Activated CD8-positive, alpha-beta memory T cell treated with anti-CD3 and anti-CD28 coated beads for 24 hours (primary cell): Measurements from ENCODE around the gene NUP37.
A peak's percentile ranks its signal among the peaks of the same experiment; 100 is the strongest.
"Not testable (repeated sequence)": the region's sequence is repeated elsewhere in the genome, so short reads cannot be mapped to it uniquely, and the experiment has no call there.

Experiments
- DNase-seq: peaks from one replicate; pipeline ENCODE4 v3.0.0-alpha.2; 2020

The NUP37 gene

GRCh38 chr12:102089228-102089835 lies 30.6 kb downstream of the NUP37 start:
- DNase-seq = not testable (repeated sequence)

DNA sequence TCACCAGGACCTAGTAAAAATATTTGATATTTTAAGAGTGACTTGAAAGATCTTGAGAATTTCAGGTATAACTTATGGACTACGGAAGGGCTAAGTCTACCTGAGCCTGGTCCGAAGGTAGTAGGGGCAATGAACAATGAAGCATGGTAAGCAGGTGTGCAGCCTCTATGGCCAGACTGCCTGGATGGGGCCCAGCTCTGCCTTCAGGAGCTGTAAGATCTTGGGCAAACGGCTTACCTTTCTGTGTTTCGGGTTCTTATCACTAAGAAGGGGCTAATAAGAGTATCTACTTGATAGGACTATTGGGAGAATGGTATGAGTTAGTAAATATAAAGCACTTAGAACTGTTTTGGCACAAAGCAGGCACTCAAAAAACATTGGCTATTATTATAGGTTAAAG lies 39.1 kb downstream of the NUP37 start:
- no peak for DNase-seq

DNA sequence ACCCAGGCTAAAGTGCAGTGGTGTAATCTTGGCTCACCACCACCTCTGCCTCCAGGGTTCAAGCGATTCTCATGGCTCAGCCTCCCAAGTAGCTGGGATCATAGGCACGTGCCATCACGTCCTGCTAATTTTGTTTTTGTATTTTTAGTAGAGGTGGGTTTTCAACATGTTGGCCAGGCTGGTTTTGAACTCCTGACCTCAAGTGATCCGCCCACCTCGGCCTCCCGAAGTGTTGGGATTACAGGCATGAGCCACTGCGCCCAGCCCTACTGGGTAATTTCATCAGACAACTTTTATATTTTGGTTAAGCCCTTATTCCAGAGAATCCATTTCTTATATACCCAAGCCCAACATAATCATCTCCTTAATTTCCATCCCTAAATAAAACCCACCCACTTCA lies 47.8 kb downstream of the NUP37 start:
- DNase-seq = not testable (repeated sequence)

DNA sequence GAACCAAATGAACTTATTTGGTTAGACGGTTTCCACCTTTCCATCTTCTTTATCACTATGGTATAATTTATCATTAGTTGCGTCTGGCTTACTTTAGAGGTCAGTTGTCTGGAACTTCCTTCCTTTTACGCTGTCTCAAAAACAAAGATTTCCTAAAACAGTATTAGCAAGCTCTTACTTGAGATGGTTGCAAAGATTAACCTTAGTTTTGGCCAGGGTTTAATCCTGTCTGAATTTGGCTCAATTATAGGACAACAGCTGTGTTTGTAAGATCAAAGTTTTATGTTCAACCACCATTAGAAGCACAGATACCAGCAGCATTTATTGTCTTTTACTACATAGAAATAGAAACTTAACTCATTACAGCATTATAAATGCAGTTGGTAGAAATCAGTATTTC lies 50.2 kb downstream of the NUP37 start:
- DNase-seq = no peak

DNA sequence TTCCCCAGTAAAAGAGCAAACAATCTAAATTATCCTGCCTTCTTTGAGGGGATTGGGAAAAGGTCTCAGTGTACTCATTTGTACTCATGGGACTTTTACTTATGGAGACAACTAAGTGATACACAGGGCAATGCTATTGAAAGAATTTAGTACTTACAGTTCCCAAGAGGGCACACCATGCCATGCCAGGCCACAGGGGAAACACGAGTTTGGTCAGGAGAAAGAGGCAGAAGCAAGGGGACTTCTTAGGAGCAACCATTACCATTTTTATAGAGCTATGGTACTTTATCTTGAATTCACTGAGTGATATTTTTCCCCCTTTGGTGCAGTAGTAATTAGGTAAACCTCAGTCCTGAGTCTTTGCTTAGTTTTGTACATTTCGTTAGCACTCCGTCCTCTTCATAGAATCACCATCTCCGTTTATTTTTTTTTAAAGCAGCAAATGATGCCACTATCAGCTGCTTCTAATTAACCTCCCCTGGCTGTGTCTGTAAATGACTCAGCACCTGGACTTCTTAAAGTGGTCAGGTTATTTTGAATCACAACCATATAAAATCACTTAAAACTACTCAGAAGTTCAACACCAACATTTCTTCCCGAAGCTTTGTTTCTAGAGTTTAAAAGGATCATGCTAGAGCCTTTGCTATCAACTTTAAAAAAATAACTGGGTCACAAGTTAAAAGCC lies 52.2 kb downstream of the NUP37 start:
- DNase-seq = no peak

DNA sequence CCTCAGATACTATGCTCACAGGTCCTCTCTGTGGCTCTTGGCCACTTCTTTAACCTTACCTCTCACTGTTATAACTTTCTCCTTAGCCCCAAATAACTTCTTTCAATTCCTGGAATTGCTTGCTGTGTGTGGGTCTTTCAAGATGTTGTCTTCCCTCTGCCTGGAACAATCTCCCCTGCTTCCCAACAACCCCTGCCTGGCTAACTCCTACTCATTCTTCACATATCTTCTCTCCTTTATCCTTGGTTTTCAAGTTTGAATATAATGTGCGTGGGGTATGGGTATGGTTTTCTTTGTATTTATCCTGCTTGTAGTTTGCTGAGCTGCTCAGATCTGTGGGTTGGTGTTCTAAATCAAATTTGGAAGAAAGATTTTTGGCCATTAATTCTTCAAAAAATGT lies 55.4 kb downstream of the NUP37 start:
- DNase-seq = no peak

- no peak for DNase-seq
These were observed 56.8 kb downstream of the NUP37 start for GRCh38 chr12:102063069-102063468.

DNA sequence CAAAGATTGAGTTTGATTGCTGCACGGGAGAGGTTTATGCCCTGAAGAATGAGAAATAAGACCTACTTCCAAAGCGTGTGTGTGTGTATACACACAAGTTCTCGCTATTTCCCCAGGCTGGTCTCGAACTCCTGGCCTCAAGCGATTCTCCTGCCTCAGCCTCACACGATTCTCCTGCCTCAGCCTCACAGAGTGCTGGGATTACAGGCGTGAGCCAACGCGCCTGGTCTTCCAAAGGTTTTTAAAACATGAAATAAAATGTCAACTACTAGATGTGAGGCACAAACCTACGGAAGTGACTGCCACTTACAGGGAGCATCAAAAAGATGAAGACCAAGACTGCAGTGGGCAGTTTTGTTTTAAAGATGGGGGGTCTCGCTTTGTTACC lies 57.5 kb downstream of the NUP37 start:
- DNase-seq = no peak

GRCh38 chr12:102061560-102062418 lies 58.1 kb downstream of the NUP37 start, which contains the start of gene WASHC3:
Gene WASHC3 (minus strand): TSS chr12:102061991. CDS start chr12:102061962, 29 bp downstream.
- DNase-seq = peak; percentile 96

GRCh38 chr12:102061096-102061559 lies 58.8 kb downstream of the NUP37 start:
- DNase-seq = no peak

GRCh38 chr12:102059343-102059742 lies 60.6 kb downstream of the NUP37 start:
- no peak for DNase-seq

DNA sequence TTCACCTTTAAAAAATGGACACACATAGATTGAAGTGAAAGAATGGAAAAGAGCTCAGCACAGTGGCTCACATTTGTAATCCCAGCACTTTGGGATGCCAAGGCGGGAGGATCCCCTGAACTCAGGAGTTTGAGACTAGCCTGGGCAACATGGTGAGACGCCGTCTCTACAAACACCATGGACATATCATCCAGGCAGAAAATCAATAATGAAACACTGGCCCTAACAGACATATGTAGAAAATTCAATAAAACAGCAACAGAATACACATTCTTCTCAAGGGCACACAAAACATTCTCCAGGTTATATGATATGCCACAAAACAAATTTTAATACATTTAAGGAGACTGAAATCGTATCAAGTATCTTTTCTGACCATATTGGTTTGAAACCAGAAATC lies 65.6 kb downstream of the NUP37 start:
- DNase-seq = no peak

DNA sequence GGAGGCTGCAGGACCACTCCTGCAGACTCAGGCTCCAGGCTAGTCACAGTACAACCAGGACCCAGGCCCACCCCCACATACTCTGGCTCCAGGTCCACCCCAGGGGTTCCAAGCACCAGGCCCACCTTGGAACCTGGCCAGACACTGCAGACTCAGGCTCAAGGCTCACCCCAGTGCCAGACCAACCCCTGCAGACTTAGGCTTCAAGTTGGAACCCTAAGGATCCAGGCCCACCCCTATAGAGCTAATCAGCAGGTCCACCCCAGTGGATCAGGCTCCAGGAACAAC lies 66.9 kb downstream of the NUP37 start:
- no peak for DNase-seq

GRCh38 chr12:102052192-102053061 lies 67.5 kb downstream of the NUP37 start:
- no peak for DNase-seq

DNA sequence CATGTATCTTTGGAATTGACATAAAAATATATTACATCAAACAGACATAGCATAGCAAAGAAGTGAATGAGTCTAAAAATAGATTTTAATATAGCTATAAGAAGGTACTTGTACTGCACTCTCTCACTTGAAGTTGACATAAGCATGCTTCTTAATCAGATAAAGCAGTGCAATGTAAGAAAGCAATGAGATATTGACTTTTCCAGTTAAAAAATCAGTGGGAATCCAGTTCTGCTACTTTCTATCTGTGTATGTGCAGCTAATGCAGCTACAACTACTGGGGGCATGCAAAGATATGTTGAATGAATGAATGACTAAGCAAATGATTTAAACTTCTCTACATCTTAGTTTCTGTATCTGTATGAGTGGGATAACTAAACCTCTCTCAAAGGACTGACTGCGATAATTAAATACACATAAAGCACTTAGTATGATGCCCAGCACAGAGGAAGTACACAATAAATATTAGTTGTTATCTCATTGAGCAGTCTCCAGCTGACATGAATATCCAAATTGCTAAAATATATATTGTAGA lies 68.4 kb downstream of the NUP37 start:
- no peak for DNase-seq

- no peak for DNase-seq
These were observed 69.1 kb downstream of the NUP37 start for GRCh38 chr12:102050660-102051430.

DNA sequence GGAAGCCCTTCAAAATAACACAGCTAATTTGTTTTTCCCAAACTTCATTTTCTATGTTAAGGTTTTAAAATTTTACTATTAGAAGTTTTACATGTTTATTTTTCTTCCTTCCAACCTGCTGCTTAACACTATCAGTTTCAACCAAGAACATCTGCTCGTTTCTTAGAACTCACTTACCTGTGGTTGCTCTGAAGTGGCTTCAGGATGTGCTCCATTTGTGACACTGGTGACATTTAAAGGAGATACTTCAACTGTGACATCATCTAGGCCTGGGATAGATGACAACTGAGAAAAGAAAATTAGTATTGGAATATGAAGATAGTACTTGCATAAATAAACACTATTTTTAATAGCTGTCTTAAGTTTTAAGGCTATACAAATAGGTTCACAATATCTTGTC lies 76.0 kb downstream of the NUP37 start:
- DNase-seq = no peak

GRCh38 chr12:102033991-102034745 lies 85.7 kb downstream of the NUP37 start:
- DNase-seq = no peak

DNA sequence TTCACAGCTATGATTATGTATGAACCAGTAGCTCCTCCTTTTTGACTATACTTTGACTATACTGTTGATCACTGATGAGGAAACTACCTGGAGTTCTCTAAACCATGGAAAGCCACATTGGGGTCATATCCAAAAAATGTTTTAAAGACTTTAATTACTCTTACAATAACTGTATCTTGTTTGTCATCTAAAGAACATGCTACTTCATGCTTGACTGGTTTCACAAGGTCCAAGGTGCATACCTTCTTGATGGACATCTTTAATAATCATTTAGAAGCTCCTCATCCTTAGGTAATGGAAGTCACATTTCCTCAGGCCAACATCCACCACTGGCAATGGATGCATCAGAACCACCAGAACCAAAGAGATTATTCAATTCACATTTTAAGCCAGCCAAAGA lies 88.1 kb downstream of the NUP37 start:
- DNase-seq = no peak

DNA sequence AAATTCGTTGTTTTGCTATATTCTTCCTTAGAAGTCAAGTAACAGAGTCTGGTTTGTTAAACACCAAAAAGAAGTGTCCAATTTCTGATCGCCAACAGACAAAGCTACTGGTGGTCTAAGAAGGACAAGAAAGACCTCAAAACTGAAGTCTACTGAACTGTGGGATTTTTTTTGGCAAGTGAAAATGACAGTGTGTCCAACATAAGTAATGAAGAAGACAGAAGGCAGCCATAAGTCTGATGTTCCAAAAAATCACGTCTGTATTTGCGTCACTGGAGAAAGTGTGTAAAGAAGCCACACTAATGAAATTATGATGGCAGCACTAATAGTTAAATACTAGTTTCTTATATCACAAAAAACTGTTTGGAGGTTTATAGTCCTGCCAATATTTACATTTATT lies 90.8 kb downstream of the NUP37 start:
- no peak for DNase-seq

DNA sequence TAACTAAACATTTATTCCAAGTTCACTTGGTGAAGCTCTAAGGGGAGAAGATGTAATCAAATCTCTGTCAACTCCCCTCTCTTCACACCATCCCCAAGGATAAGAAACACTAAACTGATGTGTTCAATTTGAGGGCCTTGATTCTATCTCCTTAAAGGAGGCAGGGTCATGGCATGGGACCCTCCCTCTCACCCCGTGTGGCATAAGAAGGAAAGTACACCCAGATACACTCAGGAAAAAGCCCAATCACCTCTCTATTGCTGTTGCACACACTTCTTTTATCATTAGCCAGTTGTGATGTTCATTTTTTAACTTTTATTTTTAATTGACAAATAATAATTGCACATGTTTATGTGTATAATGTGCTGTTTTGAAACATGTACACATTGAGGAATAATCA lies 93.2 kb downstream of the NUP37 start:
- no peak for DNase-seq
